ENCODE measurements around the gene PRR16.

PRR16 gene

GRCh38 chr5:120472911-120473310 lies 8.8 kb downstream of the PRR16 start:
- TF ChIP-seq TAF1 (IDR thresholded peaks at IDR 0.05; ENCODE audit: borderline replicate concordance, insufficient read depth, low read length) (no peak), POLR2AphosphoS5 (IDR thresholded peaks at IDR 0.05; ENCODE audit: low read depth, low read length) (no peak), SIN3A (IDR thresholded peaks at IDR 0.05; ENCODE audit: borderline replicate concordance, insufficient read depth, low read length) (no peak), FOXP2 (optimal IDR thresholded peaks at IDR 0.05; ENCODE audit: borderline replicate concordance, extremely low read depth, extremely low read length, insufficient read depth) (no peak)
- TF ChIP-seq, protein P1, sequence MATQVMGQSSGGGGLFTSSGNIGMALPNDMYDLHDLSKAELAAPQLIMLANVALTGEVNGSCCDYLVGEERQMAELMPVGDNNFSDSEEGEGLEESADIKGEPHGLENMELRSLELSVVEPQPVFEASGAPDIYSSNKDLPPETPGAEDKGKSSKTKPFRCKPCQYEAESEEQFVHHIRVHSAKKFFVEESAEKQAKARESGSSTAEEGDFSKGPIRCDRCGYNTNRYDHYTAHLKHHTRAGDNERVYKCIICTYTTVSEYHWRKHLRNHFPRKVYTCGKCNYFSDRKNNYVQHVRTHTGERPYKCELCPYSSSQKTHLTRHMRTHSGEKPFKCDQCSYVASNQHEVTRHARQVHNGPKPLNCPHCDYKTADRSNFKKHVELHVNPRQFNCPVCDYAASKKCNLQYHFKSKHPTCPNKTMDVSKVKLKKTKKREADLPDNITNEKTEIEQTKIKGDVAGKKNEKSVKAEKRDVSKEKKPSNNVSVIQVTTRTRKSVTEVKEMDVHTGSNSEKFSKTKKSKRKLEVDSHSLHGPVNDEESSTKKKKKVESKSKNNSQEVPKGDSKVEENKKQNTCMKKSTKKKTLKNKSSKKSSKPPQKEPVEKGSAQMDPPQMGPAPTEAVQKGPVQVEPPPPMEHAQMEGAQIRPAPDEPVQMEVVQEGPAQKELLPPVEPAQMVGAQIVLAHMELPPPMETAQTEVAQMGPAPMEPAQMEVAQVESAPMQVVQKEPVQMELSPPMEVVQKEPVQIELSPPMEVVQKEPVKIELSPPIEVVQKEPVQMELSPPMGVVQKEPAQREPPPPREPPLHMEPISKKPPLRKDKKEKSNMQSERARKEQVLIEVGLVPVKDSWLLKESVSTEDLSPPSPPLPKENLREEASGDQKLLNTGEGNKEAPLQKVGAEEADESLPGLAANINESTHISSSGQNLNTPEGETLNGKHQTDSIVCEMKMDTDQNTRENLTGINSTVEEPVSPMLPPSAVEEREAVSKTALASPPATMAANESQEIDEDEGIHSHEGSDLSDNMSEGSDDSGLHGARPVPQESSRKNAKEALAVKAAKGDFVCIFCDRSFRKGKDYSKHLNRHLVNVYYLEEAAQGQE (IDR thresholded peaks at IDR 0.05; ENCODE audit: insufficient read depth in 1 of 2, low read depth in 2 of 2, low read length in 2 of 2): no peak

- no peak for TF ChIP-seq POLR2AphosphoS5 (IDR thresholded peaks at IDR 0.05; ENCODE audit: low read depth, low read length)
- TF ChIP-seq TAF1 (IDR thresholded peaks at IDR 0.05; ENCODE audit: borderline replicate concordance, insufficient read depth, low read length): no peak
- no peak for TF ChIP-seq SIN3A (IDR thresholded peaks at IDR 0.05; ENCODE audit: borderline replicate concordance, insufficient read depth, low read length)
- TF ChIP-seq, protein P1 (IDR thresholded peaks at IDR 0.05; ENCODE audit: insufficient read depth in 1 of 2, low read depth in 2 of 2, low read length in 2 of 2): no peak
- TF ChIP-seq FOXP2 (optimal IDR thresholded peaks at IDR 0.05; ENCODE audit: borderline replicate concordance, extremely low read depth, extremely low read length, insufficient read depth): no peak
These were observed 9.2 kb downstream of the PRR16 start for GRCh38 chr5:120473332-120473731.

GRCh38 chr5:120476063-120476462 lies 12.0 kb downstream of the PRR16 start:
- no peak for TF ChIP-seq POLR2AphosphoS5 (IDR thresholded peaks at IDR 0.05; ENCODE audit: low read depth, low read length)
- TF ChIP-seq, protein P1 (IDR thresholded peaks at IDR 0.05; ENCODE audit: insufficient read depth in 1 of 2, low read depth in 2 of 2, low read length in 2 of 2): no peak
- no peak for TF ChIP-seq SIN3A (IDR thresholded peaks at IDR 0.05; ENCODE audit: borderline replicate concordance, insufficient read depth, low read length)
- no peak for TF ChIP-seq TAF1 (IDR thresholded peaks at IDR 0.05; ENCODE audit: borderline replicate concordance, insufficient read depth, low read length)
- no peak for TF ChIP-seq FOXP2 (optimal IDR thresholded peaks at IDR 0.05; ENCODE audit: borderline replicate concordance, extremely low read depth, extremely low read length, insufficient read depth)

GRCh38 chr5:120479066-120479465 lies 15.0 kb downstream of the PRR16 start:
- no peak for TF ChIP-seq SIN3A (IDR thresholded peaks at IDR 0.05; ENCODE audit: borderline replicate concordance, insufficient read depth, low read length)
- TF ChIP-seq POLR2AphosphoS5 (IDR thresholded peaks at IDR 0.05; ENCODE audit: low read depth, low read length): no peak
- no peak for TF ChIP-seq FOXP2 (optimal IDR thresholded peaks at IDR 0.05; ENCODE audit: borderline replicate concordance, extremely low read depth, extremely low read length, insufficient read depth)
- TF ChIP-seq, protein P1 (IDR thresholded peaks at IDR 0.05; ENCODE audit: insufficient read depth in 1 of 2, low read depth in 2 of 2, low read length in 2 of 2): no peak
- TF ChIP-seq TAF1 (IDR thresholded peaks at IDR 0.05; ENCODE audit: borderline replicate concordance, insufficient read depth, low read length): no peak
